Skeletal muscle satellite cell (primary cell): ENCODE results near the gene CSRNP3.
"Not testable (repeated sequence)": the region's sequence is repeated elsewhere in the genome, so short reads cannot be mapped to it uniquely, and the experiment has no call there.

ENCODE experiments used
- H3K27me3 ChIP-seq: 2 replicates; pipeline ENCODE4 v1.7.0; 2013; ENCODE audit warnings: low read length; ENCODE audit not compliant: control insufficient read depth, insufficient read depth
- H3K36me3 ChIP-seq: 2 replicates; pipeline ENCODE4 v1.7.0; 2013; ENCODE audit warnings: mild to moderate bottlenecking, control low read depth, low read length; ENCODE audit not compliant: insufficient read depth
- H3K4me1 ChIP-seq: 2 replicates; pipeline ENCODE4 v1.7.0; 2013; ENCODE audit warnings: low read length; ENCODE audit not compliant: control insufficient read depth, insufficient read depth
- H3K4me2 ChIP-seq: 2 replicates; pipeline ENCODE4 v1.7.0; 2013; ENCODE audit warnings: mild to moderate bottlenecking, low read length
- H3K4me3 ChIP-seq: 2 replicates; pipeline ENCODE4 v1.7.0; 2013; ENCODE audit warnings: low read length
- H3K9ac ChIP-seq: 2 replicates; pipeline ENCODE4 v1.7.0; 2013; ENCODE audit warnings: mild to moderate bottlenecking, low read depth, low read length, moderate library complexity
- H3K9me3 ChIP-seq: replicated peaks from 2 replicates; pipeline ENCODE4 v1.7.0; 2013; ENCODE audit warnings: mild to moderate bottlenecking, control low read depth, low read length

The CSRNP3 gene

DNA sequence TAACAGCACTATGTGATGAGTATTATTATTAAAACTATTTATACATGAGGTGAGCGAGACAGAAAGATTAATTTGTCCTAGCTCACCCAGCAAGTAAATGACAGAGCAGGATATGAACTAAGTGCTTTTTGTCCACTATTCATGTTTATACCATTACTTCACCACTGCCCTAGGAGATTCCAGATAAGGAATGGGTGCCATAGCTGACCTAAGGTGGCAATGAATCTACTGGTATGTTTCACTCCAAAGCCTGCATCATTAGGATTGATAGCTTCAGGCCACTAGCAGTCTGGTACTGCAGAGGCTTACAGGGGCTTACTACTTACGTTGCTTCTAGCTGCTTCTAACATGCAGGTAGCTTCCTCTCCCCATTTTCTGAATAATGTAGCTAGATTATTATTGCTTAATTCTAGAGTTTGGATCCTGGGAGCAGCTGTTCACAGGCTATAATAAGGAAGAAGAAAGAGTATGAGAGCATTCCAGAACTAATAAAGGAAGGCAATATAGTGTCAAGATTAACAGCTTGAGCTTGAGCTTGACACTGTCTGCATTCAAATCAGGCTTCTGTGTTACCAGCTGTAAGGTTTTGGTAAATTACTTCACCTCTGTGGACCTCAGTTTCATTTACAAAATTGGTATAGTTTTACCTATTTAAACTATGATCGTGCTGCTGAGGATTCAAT, 170.9 kb downstream of the CSRNP3 start:
- Histone ChIP-seq H3K4me1 (no peaks in the 10 kb centered on the region), H3K9ac (no peak overlapping the region), H3K9me3 (no peaks in the 10 kb centered on the region), H3K4me2 (no peak overlapping the region), H3K36me3 (no peaks in the 10 kb centered on the region), H3K27me3 (no peaks in the 10 kb centered on the region), H3K4me3 (no peak overlapping the region)

DNA sequence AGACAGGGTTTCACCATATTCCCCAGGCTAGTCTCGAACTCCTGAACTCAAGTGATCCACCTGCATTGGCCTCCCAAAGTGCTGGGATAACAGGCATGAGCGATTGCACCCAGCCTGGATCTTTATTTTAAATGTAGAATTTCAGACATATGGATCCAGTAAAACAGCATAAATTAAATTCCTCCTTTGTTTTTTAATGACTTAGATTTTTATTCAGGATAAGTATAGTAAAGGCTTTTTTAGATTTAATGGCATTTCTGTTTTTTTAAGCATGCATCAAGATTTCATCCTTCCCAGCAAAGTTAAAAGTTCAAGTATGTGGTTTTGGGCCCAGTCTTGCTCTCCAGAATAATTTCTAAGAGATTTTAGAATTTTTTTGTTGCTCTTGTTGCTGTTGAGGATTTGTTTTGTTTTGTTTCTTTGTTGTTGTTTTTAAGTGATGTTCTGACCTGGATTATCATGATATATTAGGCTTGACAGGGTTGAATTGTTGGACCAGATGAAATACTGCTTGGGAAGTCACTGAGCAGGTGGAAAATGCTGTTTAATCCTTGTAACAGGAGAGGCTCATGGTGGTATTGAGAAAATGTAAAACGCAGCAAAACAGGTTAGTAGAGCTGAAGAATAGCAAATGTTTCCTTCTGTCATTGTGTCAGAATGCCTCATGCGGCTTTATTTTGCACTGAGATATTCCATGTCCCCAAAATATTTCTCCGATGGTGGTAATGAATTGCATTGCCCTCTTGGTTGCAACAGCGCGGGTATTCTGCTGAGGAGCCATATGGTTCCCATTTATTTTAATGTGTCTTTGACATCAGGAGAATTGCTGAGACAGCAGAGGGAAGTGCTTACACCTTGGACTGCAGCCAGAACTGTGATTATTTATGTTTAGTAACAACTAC, 176.7 kb downstream of the CSRNP3 start:
- H3K9ac ChIP-seq, result no peak overlapping the region
- no peaks in the 10 kb centered on the region for H3K27me3 ChIP-seq
- H3K36me3 ChIP-seq, result no peaks in the 10 kb centered on the region
- no peak overlapping the region for H3K4me2 ChIP-seq
- H3K4me3 ChIP-seq, result no peak overlapping the region
- H3K4me1 ChIP-seq, result no peaks in the 10 kb centered on the region
- no peaks in the 10 kb centered on the region for H3K9me3 ChIP-seq

DNA sequence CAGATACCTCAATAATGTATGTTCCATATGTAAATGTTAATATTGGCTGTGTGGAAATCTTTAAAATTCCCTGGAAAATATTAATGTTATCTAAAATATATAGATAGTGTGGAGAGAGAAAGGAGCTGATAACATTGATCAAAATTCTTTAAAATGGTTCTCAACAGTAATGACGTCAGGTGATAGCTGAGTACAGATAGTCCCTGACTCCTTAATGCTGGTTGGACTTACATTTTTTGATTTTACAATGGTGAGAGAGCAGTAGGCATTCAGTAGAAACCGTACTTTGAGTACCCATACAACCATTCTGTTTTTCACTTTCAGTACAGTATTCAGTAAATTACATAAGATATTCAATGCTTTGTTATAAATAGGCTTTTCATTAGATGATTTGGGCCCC, 177.9 kb downstream of the CSRNP3 start:
- Histone ChIP-seq H3K9me3 (no peaks in the 10 kb centered on the region), H3K9ac (no peak overlapping the region), H3K4me3 (no peak overlapping the region), H3K27me3 (no peaks in the 10 kb centered on the region), H3K36me3 (no peaks in the 10 kb centered on the region), H3K4me1 (no peaks in the 10 kb centered on the region), H3K4me2 (no peak overlapping the region)

DNA sequence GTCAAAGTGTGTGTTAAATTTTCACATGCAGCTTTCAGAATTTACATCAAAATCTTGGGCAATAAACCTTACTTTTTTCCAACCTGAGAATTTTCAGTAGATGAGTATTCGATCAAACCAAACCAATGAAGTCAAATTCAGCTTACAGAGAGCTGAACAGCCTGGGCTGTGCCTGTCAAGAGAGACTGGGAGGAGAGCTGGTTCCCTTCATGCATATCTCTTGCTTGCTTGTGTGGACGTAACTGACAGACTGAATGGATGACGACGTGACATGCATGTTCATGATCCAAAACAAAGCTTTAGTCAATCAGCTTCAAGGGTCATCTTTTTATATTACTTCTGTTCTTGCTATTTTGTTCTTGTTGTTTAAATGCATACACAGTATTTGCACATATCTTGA, 179.3 kb downstream of the CSRNP3 start:
- Histone ChIP-seq H3K9me3 (no peaks in the 10 kb centered on the region), H3K9ac (no peak overlapping the region), H3K36me3 (no peaks in the 10 kb centered on the region), H3K27me3 (no peaks in the 10 kb centered on the region), H3K4me1 (no peaks in the 10 kb centered on the region), H3K4me3 (no peak overlapping the region), H3K4me2 (no peak overlapping the region)

DNA sequence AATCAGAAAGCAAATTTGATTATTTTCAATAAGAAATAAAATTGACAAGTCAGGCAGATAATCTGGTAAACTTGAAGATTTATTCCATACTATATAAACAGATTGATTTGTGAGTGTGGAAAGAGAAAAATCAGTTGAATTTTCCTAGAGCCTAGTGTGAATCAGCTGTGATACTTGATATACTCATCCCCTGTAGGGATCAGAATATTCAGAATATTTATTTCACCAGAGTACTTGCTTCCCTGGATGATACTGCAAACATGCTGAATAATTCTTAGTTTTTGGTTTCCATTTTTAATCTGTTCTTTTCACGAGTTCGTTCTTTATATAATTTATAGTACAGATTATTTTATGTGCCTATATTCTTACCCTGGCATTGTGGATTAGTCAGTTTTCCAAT, 181.7 kb downstream of the CSRNP3 start:
- H3K27me3 ChIP-seq, result no peaks in the 10 kb centered on the region

DNA sequence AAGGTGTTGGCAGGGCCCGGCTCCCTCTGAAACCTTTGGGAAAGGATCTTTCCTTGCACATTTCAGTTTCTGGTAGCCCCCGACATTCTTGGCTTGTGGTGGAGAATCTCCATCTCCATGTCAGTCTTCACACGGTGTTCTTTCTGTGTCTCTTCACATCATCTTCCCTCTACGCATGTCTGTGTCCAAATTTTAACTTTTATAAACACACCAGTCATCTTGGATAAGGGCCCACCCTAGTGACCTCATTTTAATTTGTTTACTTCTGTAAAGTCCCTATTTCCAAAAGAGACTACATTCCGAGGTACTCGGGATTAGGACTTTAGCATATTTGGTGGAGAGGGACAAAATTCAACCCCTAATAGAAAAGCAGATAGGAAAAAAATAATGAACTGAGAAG, 186.2 kb downstream of the CSRNP3 start:
- Histone ChIP-seq H3K27me3 (no peaks in the 10 kb centered on the region), H3K4me2 (peak overlapping the region; percentile 12), H3K4me3 (no peak overlapping the region), H3K9ac (no peak overlapping the region), H3K36me3 (no peaks in the 10 kb centered on the region), H3K9me3 (no peaks in the 10 kb centered on the region), H3K4me1 (no peaks in the 10 kb centered on the region)

More for the DNA sequence above, 181.7 kb downstream of the CSRNP3 start:
- Histone ChIP-seq H3K36me3 (no peaks in the 10 kb centered on the region), H3K9ac (no peak overlapping the region), H3K9me3 (no peaks in the 10 kb centered on the region), H3K4me1 (no peaks in the 10 kb centered on the region), H3K4me3 (no peak overlapping the region), H3K4me2 (no peak overlapping the region)

DNA sequence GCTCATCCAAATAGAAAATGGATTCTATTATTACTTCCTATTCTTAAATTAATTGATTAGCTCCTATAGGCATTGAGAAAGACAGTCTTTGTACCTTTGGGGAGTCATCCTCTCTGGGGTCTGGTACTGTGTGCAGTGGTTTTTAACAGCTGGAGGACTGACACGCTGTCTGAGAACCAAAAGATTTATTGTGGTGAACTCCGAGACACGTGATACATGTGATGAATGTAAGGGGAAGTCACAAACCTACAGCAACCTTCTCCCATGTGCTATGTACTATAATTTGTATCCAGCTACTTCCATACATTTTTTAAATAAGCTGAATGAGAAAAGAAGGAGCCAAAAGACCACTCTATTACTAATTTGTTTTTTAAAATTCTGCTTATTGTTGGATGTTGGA, 190.9 kb downstream of the CSRNP3 start:
- Histone ChIP-seq H3K9ac (no peak overlapping the region), H3K36me3 (no peaks in the 10 kb centered on the region), H3K9me3 (no peaks in the 10 kb centered on the region), H3K27me3 (no peaks in the 10 kb centered on the region), H3K4me3 (no peak overlapping the region), H3K4me2 (no peak overlapping the region), H3K4me1 (no peaks in the 10 kb centered on the region)

DNA sequence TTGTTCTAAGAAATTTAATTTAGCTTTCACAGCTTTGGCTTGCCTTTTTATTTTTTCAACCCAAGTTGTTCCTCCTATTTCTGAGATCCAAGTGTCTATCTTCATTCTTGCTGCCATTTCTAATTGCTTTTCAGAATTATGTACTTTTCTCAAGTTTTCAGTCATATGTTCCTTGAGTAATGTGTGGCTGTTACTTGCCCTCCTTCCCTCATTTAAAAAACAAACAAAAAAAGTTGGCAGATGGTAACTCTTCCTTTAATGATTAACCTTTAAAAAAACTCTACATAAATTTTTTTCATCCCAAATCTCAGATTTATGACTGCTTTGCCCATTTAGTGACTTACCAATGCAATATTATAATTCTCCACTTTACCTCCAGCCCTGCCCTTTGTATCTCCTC, 193.2 kb downstream of the CSRNP3 start:
- H3K9ac ChIP-seq, result no peak overlapping the region
- no peak overlapping the region for H3K4me2 ChIP-seq
- no peak overlapping the region for H3K4me3 ChIP-seq
- H3K9me3 ChIP-seq, result no peaks in the 10 kb centered on the region
- no peaks in the 10 kb centered on the region for H3K36me3 ChIP-seq
- no peaks in the 10 kb centered on the region for H3K4me1 ChIP-seq
- no peaks in the 10 kb centered on the region for H3K27me3 ChIP-seq

DNA sequence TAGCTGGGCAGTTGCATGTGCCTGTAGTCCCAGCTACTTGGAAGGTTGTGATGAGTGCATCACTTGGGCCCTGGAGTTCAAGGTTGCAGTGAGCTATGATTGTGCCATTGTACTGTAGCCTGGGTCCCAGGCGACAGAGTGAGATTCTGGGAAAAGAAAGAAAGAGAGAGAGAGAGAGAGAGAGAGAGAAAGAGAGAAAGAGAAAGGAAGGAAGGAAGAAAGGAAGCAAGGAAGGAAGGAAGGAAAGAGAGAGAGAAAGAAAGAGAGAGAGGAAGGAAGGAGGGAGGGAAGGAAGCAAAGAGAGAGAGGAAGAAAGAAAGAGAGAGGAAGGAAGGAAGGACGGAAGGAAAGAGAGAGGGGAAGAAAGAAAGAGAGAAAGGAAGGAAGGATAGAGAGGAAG, 196.1 kb downstream of the CSRNP3 start:
- H3K27me3 ChIP-seq, result no peaks in the 10 kb centered on the region
- H3K4me1 ChIP-seq, result no peaks in the 10 kb centered on the region
- no peaks in the 10 kb centered on the region for H3K9me3 ChIP-seq
- H3K4me2 ChIP-seq, result no peak overlapping the region
- no peak overlapping the region for H3K9ac ChIP-seq
- no peaks in the 10 kb centered on the region for H3K36me3 ChIP-seq
- H3K4me3 ChIP-seq, result no peak overlapping the region

DNA sequence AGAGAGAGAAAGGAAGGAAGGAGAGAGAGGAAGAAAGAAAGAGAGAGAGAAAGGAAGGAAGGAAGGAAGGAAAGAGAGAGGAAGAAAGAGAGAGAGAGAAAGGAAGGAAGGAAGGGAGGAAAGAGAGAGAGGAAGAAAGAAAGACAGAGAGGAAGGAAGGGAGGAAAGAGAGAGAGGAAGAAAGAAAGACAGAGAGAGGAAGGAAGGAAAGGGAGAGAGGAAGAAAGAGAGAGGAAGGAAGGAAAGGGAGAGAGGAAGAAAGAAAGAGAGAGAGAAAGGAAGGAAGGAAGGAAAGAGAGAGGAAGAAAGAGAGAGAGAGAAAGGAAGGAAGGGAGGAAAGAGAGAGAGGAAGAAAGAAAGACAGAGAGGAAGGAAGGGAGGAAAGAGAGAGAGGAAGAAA, 196.6 kb downstream of the CSRNP3 start:
- H3K36me3 ChIP-seq, H3K4me2 ChIP-seq, H3K9ac ChIP-seq, H3K4me1 ChIP-seq, H3K27me3 ChIP-seq, H3K4me3 ChIP-seq, H3K9me3 ChIP-seq: not testable (repeated sequence)

DNA sequence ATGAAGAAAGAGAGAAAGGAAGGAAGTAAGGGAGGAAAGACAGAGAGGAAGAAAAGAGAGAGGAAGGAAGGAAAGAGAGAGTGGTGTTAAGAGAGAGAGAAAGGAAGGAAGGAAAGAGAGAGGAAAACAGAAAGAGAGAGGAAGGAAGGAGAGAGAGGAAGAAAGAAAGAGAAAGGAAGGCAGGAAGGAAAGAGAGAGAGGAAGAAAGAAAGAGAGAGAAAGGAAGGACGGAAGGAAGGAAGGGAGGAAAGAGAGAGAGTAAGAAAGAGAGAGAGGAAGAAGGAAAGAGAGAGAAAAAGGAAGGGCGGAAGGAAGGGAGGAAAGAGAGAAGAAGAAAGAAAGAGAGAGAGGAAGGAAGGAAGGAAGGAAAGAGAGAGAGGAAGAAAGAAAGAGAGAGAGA, 197.1 kb downstream of the CSRNP3 start:
- Histone ChIP-seq H3K4me3 (no peak overlapping the region), H3K9ac (no peak overlapping the region)

DNA sequence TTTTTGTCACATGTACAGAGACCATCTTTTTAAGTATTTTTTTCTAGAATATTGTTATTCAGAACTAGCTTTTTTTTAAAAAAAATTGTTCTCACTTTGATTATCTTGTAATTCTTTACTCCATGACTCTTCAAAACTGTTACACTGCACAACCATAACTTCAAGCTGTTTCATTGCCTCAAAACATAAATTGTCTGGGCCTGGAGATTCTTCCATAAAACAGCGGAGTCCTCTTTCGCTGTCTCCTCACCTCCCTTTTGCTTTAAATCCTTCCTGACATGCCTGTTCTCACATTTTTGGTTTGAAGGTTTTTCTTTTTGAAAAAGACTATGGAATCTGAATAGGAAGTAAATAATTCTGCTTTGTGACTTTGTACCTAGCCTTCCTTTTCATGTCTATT, 197.9 kb downstream of the CSRNP3 start:
- no peaks in the 10 kb centered on the region for H3K9me3 ChIP-seq
- H3K27me3 ChIP-seq, result no peaks in the 10 kb centered on the region
- H3K4me1 ChIP-seq, result no peaks in the 10 kb centered on the region
- no peak overlapping the region for H3K9ac ChIP-seq
- H3K36me3 ChIP-seq, result no peaks in the 10 kb centered on the region
- no peak overlapping the region for H3K4me3 ChIP-seq
- H3K4me2 ChIP-seq, result no peak overlapping the region

More for the DNA sequence above, 197.1 kb downstream of the CSRNP3 start:
- no peaks in the 10 kb centered on the region for H3K4me1 ChIP-seq
- H3K4me2 ChIP-seq, result no peak overlapping the region
- H3K9me3 ChIP-seq, result no peaks in the 10 kb centered on the region
- H3K27me3 ChIP-seq, result no peaks in the 10 kb centered on the region
- H3K36me3 ChIP-seq, result no peaks in the 10 kb centered on the region
